Loucy (cell line): ENCODE results near the gene LEF1.

Experiments used
- H2AFZ ChIP-seq: fragments of 200-600 bp; sonication (generic); 2 replicates; pipeline ENCODE4 v1.6.0; 2016; ENCODE audit warnings: antibody characterized with exemption, mild to moderate bottlenecking, low read length, moderate library complexity
- H3F3A ChIP-seq: fragments of 200-600 bp; 2 replicates; pipeline ENCODE4 v1.6.0; 2016; ENCODE audit warnings: antibody characterized with exemption, low read depth, mild to moderate bottlenecking
- H3K27me3 ChIP-seq: fragments of 200-600 bp; sonication (generic); 2 replicates; pipeline ENCODE4 v1.6.1; 2014; ENCODE audit warnings: low read length, mild to moderate bottlenecking; ENCODE audit not compliant: insufficient read depth, poor library complexity, severe bottlenecking
- H3K36me3 ChIP-seq: fragments of 200-600 bp; sonication (generic); 2 replicates; pipeline ENCODE4 v1.6.1; 2016; ENCODE audit warnings: low read length; ENCODE audit not compliant: insufficient read depth
- H3K4me1 ChIP-seq: fragments of 200-600 bp; sonication (generic); 2 replicates; pipeline ENCODE4 v1.5.1; 2014; ENCODE audit warnings: low read length, mild to moderate bottlenecking; ENCODE audit not compliant: insufficient read depth, poor library complexity, severe bottlenecking
- H3K4me2 ChIP-seq: fragments of 200-600 bp; sonication (generic); 2 replicates; pipeline ENCODE4 v1.6.0; 2014; ENCODE audit warnings: antibody characterized with exemption, low read length, low read depth, mild to moderate bottlenecking; ENCODE audit not compliant: poor library complexity, severe bottlenecking
- H3K4me3 ChIP-seq: fragments of 200-600 bp; sonication (generic); 2 replicates; pipeline ENCODE4 v1.5.1; 2014; ENCODE audit warnings: low read length, mild to moderate bottlenecking, mixed read lengths; ENCODE audit not compliant: poor library complexity, severe bottlenecking
- H3K79me2 ChIP-seq: fragments of 200-600 bp; sonication (generic); 2 replicates; pipeline ENCODE4 v1.6.1; 2014; ENCODE audit warnings: low read length; ENCODE audit not compliant: insufficient read depth
- H3K9ac ChIP-seq: fragments of 200-600 bp; sonication (generic); 2 replicates; pipeline ENCODE4 v1.6.0; 2014; ENCODE audit warnings: mild to moderate bottlenecking, low read depth, low read length, moderate library complexity; ENCODE audit not compliant: poor library complexity, severe bottlenecking
- H3K9me2 ChIP-seq: fragments of 200-600 bp; sonication (generic); replicated peaks from 2 replicates; pipeline ENCODE4 v1.6.1; 2016; ENCODE audit warnings: low read depth, low read length, mixed read lengths
- H3K9me3 ChIP-seq: fragments of 200-600 bp; sonication (generic); 2 replicates; pipeline ENCODE4 v1.6.1; 2014; ENCODE audit warnings: mild to moderate bottlenecking, antibody characterized with exemption, low read length, low read depth; ENCODE audit not compliant: insufficient read depth
- H4K20me1 ChIP-seq: fragments of 200-600 bp; sonication (generic); 2 replicates; pipeline ENCODE4 v1.6.0; 2014; ENCODE audit warnings: antibody characterized with exemption, low read length, mild to moderate bottlenecking; ENCODE audit not compliant: insufficient read depth, poor library complexity, severe bottlenecking
- CTCF ChIP-seq: fragments of 200-600 bp; sonication (generic); conservative IDR thresholded peaks from 2 replicates; pipeline ENCODE4 v1.5.1; 2014; ENCODE audit warnings: mild to moderate bottlenecking, antibody characterized with exemption, low read length
- EZH2phosphoT487 ChIP-seq: fragments of 200-600 bp; IDR thresholded peaks from 2 replicates; pipeline ENCODE4 v1.6.1; 2018; ENCODE audit warnings: antibody characterized with exemption, mild to moderate bottlenecking, moderate library complexity, borderline replicate concordance

The LEF1 gene

GRCh38 chr4:108070775-108071174 lies 98.0 kb downstream of the LEF1 start:
- TF ChIP-seq CTCF, result no peak
- TF ChIP-seq EZH2phosphoT487, result no peak
- no peaks in the 10 kb centered on the region for H3K79me2 ChIP-seq
- no peak overlapping the region for H3K4me3 ChIP-seq
- no peak overlapping the region for H3K9ac ChIP-seq
- H3F3A ChIP-seq, result peaks cover 3% of the 10 kb centered on the region; the same call in 1 of the 2 replicates
- H3K27me3 ChIP-seq, result no peaks in the 10 kb centered on the region
- H3K4me2 ChIP-seq, result no peak overlapping the region
- H3K9me2 ChIP-seq, result no peaks in the 10 kb centered on the region
- no peaks in the 10 kb centered on the region for H3K4me1 ChIP-seq
- H4K20me1 ChIP-seq, result peaks cover 15% of the 10 kb centered on the region
- H3K9me3 ChIP-seq, result no peaks in the 10 kb centered on the region
- H2AFZ ChIP-seq, result no peak overlapping the region
- H3K36me3 ChIP-seq, result peaks cover 97% of the 10 kb centered on the region

- Histone ChIP-seq H3K27me3 (no peaks in the 10 kb centered on the region), H3K36me3 (peaks cover 95% of the 10 kb centered on the region), H4K20me1 (peaks cover 15% of the 10 kb centered on the region), H3K9me3 (no peaks in the 10 kb centered on the region), H3K4me3 (no peak overlapping the region), H3K9me2 (no peaks in the 10 kb centered on the region), H3K4me2 (no peak overlapping the region), H3K79me2 (no peaks in the 10 kb centered on the region), H3K4me1 (no peaks in the 10 kb centered on the region), H3F3A (peaks cover 3% of the 10 kb centered on the region; the same call in 1 of the 2 replicates), H2AFZ (no peak overlapping the region), H3K9ac (no peak overlapping the region)
- no peak for TF ChIP-seq CTCF
- TF ChIP-seq EZH2phosphoT487, result no peak
These were observed 100.3 kb downstream of the LEF1 start for GRCh38 chr4:108068442-108068841.

- no peaks in the 10 kb centered on the region for H3K27me3 ChIP-seq
- no peaks in the 10 kb centered on the region for H4K20me1 ChIP-seq
- no peaks in the 10 kb centered on the region for H3K9me2 ChIP-seq
- H3K36me3 ChIP-seq, result peaks cover 91% of the 10 kb centered on the region; the same call in 1 of the 2 replicates
- TF ChIP-seq CTCF (no peak), EZH2phosphoT487 (no peak)
- no peak overlapping the region for H2AFZ ChIP-seq
- no peak overlapping the region for H3K4me3 ChIP-seq
- H3K79me2 ChIP-seq, result 0 out of 2 replicates have a peak, but pooled peaks cover 3% of the 10 kb centered on the region
- no peak overlapping the region for H3K9ac ChIP-seq
- no peaks in the 10 kb centered on the region for H3K9me3 ChIP-seq
- no peak overlapping the region for H3K4me2 ChIP-seq
- H3K4me1 ChIP-seq, result no peaks in the 10 kb centered on the region
- no peaks in the 10 kb centered on the region for H3F3A ChIP-seq
These were observed 107.9 kb downstream of the LEF1 start for GRCh38 chr4:108060686-108061321.
